ENCODE results near the gene MCOLN2. TPM values are rescaled to one million over a fixed set of nuclear protein-coding genes. Genes with fewer than 3 reads are reported as not detected.

Gene MCOLN2
- polyA plus RNA-seq, 1 of the 3 experiments (the other 2 are of a cell fraction) = not detected

GRCh38 chr1:85028151-85028550 lies 31.2 kb upstream of the MCOLN2 start:
- POLR2A ChIA-PET = no interaction called here
- Histone ChIP-seq H3F3A (replicated peaks; ENCODE audit: insufficient read depth) (no peaks in the 10 kb centered on the region), H3K36me3 (replicated peaks in 1 of 2; ENCODE audit: control insufficient read depth in 1 of 2, insufficient read depth in 2 of 2, low read length in 1 of 2) (no peaks in the 10 kb centered on the region), H3K9me3 (no peaks in the 10 kb centered on the region), H3K27ac (ENCODE audit: low read depth in 2 of 2, low read length in 1 of 2) (no peak overlapping the region), H3K79me2 (ENCODE audit: insufficient read depth) (no peaks in the 10 kb centered on the region), H3K4me2 (no peak overlapping the region), H3K4me3 (ENCODE audit: low read depth in 2 of 2, low read length in 1 of 2) (no peak overlapping the region), H4K20me1 (ENCODE audit: insufficient read depth) (no peaks in the 10 kb centered on the region), H3K9ac (no peak overlapping the region), H3K4me1 (ENCODE audit: control insufficient read depth in 1 of 2, insufficient read depth in 2 of 2, low read depth in 1 of 2, low read length in 1 of 2) (no peaks in the 10 kb centered on the region), H3K9me2 (no peaks in the 10 kb centered on the region), H3K27me3 (ENCODE audit: insufficient read depth) (no peaks in the 10 kb centered on the region; the same call in 1 of the 2 replicates), H2AFZ (ENCODE audit: low read depth) (no peak overlapping the region)
- no peak for DNase-seq
- 18% methylated on average over 3 of the region's 3 CpGs for WGBS (ENCODE audit: low lambda C conversion rate)
- CTCF ChIA-PET = interaction anchor here (0.9 to 2.3 kb wide), 8 partner anchors 9 to 272 kb away, joined by 3 to 27 read pairs (median 4); no protein-coding TSS in a partner anchor
- TF ChIP-seq FOXJ3 (CRISPR knock-in tag; IDR thresholded peaks at IDR 0.05) (no peak), REST (IDR thresholded peaks at IDR 0.05; ENCODE audit: low read depth, low read length) (no peak), YY1 (IDR thresholded peaks at IDR 0.05; ENCODE audit: low read depth) (no peak)
- TF ChIP-seq, protein P1, sequence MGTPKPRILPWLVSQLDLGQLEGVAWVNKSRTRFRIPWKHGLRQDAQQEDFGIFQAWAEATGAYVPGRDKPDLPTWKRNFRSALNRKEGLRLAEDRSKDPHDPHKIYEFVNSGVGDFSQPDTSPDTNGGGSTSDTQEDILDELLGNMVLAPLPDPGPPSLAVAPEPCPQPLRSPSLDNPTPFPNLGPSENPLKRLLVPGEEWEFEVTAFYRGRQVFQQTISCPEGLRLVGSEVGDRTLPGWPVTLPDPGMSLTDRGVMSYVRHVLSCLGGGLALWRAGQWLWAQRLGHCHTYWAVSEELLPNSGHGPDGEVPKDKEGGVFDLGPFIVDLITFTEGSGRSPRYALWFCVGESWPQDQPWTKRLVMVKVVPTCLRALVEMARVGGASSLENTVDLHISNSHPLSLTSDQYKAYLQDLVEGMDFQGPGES (IDR thresholded peaks at IDR 0.05; ENCODE audit: low read depth, low read length) = no peak

- no peaks in the 10 kb centered on the region for H3F3A ChIP-seq (replicated peaks; ENCODE audit: insufficient read depth)
- no peaks in the 10 kb centered on the region for H3K9me3 ChIP-seq
- H4K20me1 ChIP-seq (ENCODE audit: insufficient read depth) = no peaks in the 10 kb centered on the region
- no peak overlapping the region for H3K4me3 ChIP-seq (ENCODE audit: low read depth in 2 of 2, low read length in 1 of 2)
- peak overlapping the region; percentile 18; the same call in 1 of the 2 replicates for H3K4me2 ChIP-seq
- H2AFZ ChIP-seq (ENCODE audit: low read depth) = no peak overlapping the region
- H3K79me2 ChIP-seq (ENCODE audit: insufficient read depth) = no peaks in the 10 kb centered on the region
- no peaks in the 10 kb centered on the region for H3K36me3 ChIP-seq (replicated peaks in 1 of 2; ENCODE audit: control insufficient read depth in 1 of 2, insufficient read depth in 2 of 2, low read length in 1 of 2)
- WGBS (ENCODE audit: low lambda C conversion rate) = 47% methylated on average over 5 of the region's 5 CpGs
- no peaks in the 10 kb centered on the region for H3K4me1 ChIP-seq (ENCODE audit: control insufficient read depth in 1 of 2, insufficient read depth in 2 of 2, low read depth in 1 of 2, low read length in 1 of 2)
- H3K27me3 ChIP-seq (ENCODE audit: insufficient read depth) = peaks cover 4% of the 10 kb centered on the region; the same call in 1 of the 2 replicates
- no peak for DNase-seq
- TF ChIP-seq RXRA (IDR thresholded peaks at IDR 0.05; ENCODE audit: borderline replicate concordance, low read depth) = no peak
- no peak for TF ChIP-seq SIN3A (IDR thresholded peaks at IDR 0.05; ENCODE audit: borderline replicate concordance, low read depth, low read length)
- no peak for TF ChIP-seq POLR2AphosphoS5 (IDR thresholded peaks at IDR 0.05; ENCODE audit: low read depth, low read length)
- peak; percentile 30 for TF ChIP-seq RAD21 (IDR thresholded peaks at IDR 0.05; ENCODE audit: low read length)
- no peak for TF ChIP-seq NFIC (IDR thresholded peaks at IDR 0.05; ENCODE audit: borderline replicate concordance)
- no peak for TF ChIP-seq REST (IDR thresholded peaks at IDR 0.05; ENCODE audit: low read depth, low read length)
- TF ChIP-seq SMC3 (IDR thresholded peaks at IDR 0.05; ENCODE audit: low read depth, low read length) = peak; percentile 5; the same call in 1 of the 2 replicates
- no peak for TF ChIP-seq USF1 (IDR thresholded peaks at IDR 0.05; ENCODE audit: borderline replicate concordance, low read depth)
- no peaks in the 10 kb centered on the region for H3K9me2 ChIP-seq
- H3K9ac ChIP-seq = no peak overlapping the region
- H3K27ac ChIP-seq (ENCODE audit: low read depth in 2 of 2, low read length in 1 of 2) = no peak overlapping the region
- ChIA-PET CTCF (interaction anchor here (0.9 to 2.3 kb wide), 8 partner anchors 9 to 272 kb away, joined by 3 to 27 read pairs (median 4); no protein-coding TSS in a partner anchor), POLR2A (no interaction called here)
Measured at GRCh38 chr1:85027242-85027983, 30.5 kb upstream of the MCOLN2 start.
